GM18867 (cell line): ENCODE results near the gene TPP1.
A peak's percentile ranks its signal among the peaks of the same experiment; 100 is the strongest.

Experiments
- ATAC-seq: cut with Tn5 transposase; IDR thresholded peaks from one replicate; pipeline ENCODE4 v1.9.1; 2021; ENCODE audit warnings: mild to moderate bottlenecking, moderate library complexity; ENCODE audit not compliant: unreplicated experiment

The TPP1 gene

DNA sequence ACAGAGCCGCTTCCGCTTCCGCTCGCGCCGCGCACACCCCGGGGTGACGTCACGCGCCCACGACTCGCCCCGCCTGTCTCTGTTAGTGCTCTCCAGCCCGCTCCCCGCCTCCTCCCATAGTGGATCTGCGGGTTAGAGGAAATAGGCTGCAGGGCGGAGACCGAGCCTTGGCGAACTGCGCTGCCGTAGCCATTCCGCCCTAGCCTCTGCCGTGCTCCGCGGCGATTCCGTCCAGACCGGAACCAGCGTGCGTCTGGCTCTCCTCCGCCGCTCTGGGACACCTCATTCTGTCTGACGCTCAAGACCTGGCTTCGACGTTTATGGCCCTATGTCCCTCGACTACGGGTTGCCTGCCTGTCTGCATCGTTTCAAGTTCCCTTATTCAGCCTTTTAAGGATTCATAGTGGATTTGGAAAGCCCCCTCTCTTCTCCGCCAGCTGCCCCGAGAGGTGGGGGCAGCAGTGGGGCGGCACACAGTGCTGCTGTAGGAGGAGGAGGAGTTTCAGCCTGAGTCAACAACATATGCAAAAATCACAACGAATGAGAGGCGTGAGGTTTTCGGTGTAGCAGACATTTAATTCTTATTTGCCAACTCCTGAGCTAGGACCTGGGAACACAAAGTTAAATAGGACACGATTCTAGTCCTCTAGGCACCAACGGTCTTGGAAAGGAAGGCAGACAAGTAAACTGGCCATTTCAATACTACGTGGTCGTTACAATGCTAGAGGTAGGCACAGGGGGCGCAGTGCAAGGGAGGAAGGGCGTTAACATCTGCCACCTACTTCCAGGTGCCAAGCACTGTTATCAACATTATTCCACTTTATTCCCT is 6.8 kb downstream of the TPP1 start, which contains the start of gene TAF10:
TSS of gene TAF10 (minus strand) at position 4 of the 829 bp plus-strand sequence. CDS start 27 bp downstream, outside the sequence.
- peak; percentile 89 for ATAC-seq

DNA sequence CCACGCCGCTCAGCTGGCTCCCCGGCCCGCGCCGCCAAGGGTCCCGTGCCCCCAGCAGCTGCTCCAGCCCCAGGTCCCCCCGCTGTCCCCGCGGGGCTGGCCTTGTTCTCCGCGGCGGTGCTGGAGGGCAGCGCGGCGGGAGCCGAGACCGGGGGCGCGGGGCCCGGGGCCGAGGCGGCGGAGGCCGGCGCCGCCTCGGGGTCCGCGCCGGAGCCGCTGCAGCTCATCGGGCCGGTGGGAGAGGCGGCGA is 7.3 kb downstream of the TPP1 start:
- no peak for ATAC-seq

DNA sequence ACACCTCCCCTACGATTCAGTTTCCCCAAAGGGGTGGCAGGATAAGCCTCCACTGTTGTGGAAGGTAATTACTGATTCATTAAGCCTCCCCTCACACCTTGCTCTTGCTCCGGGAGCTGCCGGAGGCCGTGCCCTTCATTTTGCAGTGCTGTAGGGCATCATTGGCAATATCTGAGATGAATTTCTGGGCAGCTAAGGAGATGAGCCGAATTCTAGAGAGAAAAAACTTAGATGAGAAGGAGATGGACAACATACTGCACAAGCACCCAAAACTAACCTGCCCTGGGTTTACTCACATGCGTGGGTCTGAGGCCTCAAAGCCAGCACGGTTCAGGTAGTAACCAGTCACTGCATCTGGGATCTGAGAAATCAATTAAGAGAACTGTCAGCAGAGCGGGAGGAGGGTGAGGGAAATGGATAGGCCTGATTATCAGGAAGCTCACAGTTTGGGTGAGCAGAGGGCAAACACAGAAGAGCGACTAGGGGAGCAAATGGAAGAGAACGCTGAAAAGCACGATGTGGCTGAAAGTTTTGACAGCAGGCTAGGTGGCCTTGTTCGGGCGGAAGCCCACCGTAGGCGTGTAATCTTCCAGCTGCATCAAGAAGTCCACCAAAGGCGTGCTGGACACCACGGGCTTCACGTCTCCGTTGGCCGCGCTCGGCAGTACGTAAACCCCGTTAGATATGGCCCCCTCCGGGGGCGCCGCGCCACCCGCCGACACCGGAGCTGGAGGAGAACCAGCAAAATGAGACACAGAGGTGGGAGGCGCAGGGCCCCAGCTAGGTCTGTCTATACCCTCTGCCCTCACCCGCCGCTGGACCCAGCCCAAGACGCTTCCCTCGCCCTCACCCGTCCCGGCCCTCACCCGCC is 7.9 kb downstream of the TPP1 start:
- ATAC-seq: peak; percentile 16

- ATAC-seq: no peak
Measured at GRCh38 chr11:6610591-6610990, 8.6 kb downstream of the TPP1 start.

GRCh38 chr11:6609502-6610015 is 9.7 kb downstream of the TPP1 start:
- no peak for ATAC-seq

DNA sequence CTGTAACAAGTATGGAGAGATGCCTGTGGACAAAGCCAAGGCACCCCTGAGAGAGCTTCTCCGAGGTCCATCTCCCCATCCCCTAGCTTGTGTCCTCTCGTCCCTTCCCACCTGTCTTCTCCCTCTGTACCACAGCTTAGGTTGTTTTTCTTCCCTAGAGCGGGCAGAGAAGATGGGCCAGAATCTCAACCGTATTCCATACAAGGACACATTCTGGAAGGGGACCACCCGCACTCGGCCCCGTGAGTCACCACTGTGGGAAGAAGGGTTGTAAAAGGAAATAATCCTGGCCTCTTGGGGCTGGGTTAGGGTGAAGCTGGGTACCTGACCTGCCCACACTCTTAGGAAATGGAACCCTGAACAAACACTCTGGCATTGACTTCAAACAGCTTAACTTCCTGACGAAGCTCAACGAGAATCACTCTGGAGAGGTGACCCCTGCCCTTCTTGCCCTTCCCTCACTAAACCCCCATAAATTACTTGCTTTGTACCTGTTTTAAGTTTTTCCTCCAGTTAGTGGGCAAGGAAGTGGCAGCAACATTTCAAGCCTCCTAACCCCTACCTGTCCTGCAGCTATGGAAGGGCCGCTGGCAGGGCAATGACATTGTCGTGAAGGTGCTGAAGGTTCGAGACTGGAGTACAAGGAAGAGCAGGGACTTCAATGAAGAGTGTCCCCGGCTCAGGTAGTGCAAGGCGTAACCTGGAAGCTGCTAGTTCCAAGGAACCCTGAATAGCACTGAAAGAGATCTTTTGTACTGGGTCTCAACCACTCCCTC is 10.3 kb downstream of the TPP1 start:
- no peak for ATAC-seq

DNA sequence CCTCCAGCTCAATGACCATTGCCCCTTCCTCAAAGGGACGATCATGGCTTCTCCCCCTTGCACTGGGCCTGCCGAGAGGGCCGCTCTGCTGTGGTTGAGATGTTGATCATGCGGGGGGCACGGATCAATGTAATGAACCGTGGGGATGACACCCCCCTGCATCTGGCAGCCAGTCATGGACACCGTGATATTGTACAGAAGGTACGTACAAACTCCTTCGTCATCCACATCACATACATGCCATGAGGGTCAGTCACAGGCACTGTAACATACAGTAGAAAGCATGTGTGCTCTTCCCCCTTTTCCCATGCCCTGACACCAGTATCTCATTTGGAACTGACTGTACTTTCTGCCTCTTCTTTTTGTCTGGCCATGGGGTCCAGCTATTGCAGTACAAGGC is 11.2 kb downstream of the TPP1 start:
- ATAC-seq: no peak

DNA sequence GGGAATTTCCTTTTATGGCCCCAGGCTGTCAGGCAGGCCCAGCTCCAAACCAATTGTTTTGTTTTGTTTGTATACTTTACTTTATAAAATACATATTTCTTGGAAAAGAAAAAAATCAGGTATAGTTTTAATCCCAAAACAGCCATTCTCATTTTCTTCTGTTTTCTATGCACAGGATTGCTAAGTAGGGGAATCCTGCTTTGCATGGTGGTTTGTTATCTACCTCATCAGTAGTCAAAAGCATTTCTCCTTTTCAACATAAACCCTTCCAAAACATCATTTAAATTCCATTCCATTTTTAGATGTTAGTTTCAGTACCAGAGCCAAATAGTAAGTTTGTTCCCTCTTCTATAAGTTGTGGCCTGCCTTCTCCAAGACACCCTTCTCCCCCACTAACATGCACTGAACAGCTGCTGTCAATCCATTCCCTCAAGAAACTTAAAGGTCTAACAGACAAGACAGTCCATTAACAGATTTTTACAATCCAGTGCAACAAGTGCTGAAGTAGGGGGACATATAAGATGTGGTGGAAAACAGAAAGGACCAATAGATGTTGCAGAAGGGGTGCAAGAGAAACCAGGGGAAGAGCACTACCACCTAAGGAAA is 11.9 kb downstream of the TPP1 start:
- ATAC-seq: no peak

- peak; percentile 31 for ATAC-seq
Measured at GRCh38 chr11:6606471-6607189, 12.6 kb downstream of the TPP1 start.

GRCh38 chr11:6604790-6605189 is 14.4 kb downstream of the TPP1 start:
- no peak for ATAC-seq

DNA sequence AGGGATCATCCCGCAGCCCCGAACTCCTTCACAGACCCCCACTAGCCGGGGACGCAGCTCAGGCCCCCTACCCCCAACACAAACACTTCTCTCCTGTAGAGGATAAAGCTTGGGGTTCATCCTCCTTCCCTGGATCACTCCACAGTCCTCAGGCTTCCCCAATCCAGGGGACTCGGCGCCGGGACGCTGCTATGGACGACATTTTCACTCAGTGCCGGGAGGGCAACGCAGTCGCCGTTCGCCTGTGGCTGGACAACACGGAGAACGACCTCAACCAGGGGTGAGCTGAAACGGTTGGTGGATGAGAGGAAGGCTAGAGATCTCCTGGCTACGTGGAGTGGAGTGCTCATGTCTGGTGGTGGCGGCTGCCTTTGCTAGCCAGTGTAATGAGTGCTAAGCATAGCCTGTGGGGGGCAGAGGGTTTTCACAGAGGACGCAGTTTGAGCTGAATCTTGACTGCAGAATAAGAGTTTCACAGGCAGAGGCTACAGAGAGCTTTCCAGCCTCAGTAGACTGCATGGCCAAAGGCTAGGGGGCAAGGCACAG is 15.1 kb downstream of the TPP1 start:
- peak; percentile 40 for ATAC-seq

DNA sequence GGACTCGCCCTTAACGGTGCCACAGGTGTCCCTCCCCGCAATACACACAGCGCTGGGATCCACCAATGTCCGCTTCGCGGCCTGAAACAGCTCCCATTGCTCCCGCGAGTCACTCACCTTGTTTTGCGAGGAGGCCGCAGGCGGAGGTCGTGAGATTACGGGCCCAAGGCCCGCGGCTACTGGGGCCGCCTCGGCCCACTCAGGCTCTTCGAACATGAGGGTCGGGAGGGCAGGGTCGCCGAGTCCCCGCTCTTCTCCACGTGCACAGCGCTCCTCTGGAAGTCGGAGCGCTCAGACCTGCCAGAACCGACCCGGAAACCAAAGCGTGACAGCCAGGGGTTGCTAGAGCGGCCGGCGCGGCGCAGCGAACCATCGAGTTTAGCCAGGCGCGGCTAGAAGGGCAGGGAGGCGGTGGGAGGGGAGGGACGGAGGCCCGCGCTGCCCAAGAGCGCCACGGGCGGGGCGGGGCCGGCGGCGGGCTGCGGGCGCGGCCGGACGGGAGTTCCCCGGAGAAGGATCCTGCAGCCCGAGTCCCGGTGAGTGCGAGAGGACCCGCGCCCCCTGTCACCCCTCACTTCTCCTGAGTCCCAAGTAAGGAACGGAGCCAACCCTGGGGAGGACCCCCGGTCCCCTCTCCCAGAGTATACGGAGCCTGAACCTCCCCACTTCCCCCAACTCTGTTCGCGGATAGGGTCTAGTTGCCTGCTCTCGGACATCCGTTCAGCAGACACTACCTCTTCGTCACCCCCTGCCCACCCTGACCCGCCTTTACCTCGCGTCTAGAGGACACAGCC is 15.7 kb downstream of the TPP1 start, which contains the start of the genes ILK and RRP8:
TSS of gene ILK (plus strand) at position 488 of the 794 bp plus-strand sequence. CDS start 498 bp downstream, outside the sequence.
TSS of gene RRP8 (minus strand) at position 330 of the 794 bp plus-strand sequence. CDS start at position 216, 114 bp downstream.
- peak; percentile 81 for ATAC-seq

DNA sequence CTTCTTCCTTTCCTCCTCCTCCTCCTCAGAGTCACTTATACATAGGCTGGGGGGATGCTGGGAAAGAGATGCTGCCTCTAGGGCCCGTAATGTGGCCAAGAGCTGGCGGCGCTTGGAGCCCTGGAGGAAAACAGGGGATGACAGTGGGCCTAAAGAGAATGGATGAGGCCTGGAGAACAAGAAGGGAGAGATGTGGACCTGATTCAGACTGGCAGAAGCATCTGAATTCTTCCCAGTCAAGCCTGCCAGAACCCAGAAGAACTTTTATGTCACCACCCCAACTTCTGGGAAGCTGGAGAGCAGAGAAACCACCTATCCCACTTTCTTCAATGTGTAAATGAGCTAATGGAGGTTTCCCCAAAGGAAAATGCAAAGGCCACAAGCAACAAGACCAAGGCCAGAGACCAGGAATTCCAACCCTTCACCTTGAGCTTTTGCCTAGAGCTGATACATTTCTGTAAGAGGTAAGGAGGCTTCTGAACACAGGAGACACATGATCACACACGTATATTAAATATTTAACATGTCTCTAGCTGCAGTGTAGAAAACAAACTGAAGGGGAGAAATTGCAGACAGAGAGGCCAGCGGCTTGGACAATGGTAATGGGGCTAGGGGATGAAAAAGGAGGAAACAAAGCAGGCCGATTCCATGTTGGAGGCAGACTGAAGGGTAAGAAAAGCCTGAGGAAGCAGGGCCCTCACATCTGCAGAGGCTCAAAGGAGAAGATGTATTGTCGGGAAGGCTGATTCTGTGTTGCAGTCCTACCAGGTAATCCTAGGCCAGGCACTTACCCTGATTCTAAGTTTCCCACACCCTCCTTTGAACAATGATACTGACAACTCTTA is 16.9 kb downstream of the TPP1 start:
- no peak for ATAC-seq

DNA sequence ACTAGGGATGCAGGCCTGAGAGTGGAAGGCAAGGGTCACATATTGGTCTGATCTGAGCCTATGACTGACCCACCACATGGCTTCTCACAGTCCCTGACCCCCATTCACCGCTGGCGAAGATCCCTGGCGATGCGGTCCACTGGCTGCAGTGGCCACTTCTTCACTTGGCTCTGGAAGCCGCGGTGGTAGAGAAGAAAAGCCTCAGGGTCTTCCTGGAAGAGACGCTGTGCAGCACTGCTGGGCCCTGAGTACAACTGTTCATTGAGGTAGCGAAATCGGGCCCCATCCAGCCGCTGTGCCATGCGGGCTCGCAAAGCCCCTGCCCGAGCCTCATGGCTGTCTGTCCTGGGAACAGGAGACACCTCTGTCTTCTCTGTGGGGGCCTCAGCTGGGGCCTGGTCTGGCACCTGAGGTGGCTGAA is 18.2 kb downstream of the TPP1 start:
- ATAC-seq: no peak

GRCh38 chr11:6599881-6600390 is 19.3 kb downstream of the TPP1 start:
- ATAC-seq: no peak

- no peak for ATAC-seq
Measured at GRCh38 chr11:6599449-6599848, 19.8 kb downstream of the TPP1 start.

- ATAC-seq: no peak
Measured at GRCh38 chr11:6598555-6598954, 20.7 kb downstream of the TPP1 start.
